Measurements from ENCODE around the gene GFRA4.

GRCh38 chr20:3712279-3712873, 49.2 kb upstream of the GFRA4 start, which contains the start of gene SIGLEC1:
- TF ChIP-seq CTCF (IDR thresholded peaks at IDR 0.05; ENCODE audit: borderline replicate concordance, extremely low read depth, low read length, poor library complexity, severe bottlenecking) (no peak), EZH2 (IDR thresholded peaks at IDR 0.05; ENCODE audit: borderline replicate concordance, low read depth, low read length, severe bottlenecking) (no peak)

All from DND-41 (cell line).